ENCODE results near the gene PTPRR.

DNA sequence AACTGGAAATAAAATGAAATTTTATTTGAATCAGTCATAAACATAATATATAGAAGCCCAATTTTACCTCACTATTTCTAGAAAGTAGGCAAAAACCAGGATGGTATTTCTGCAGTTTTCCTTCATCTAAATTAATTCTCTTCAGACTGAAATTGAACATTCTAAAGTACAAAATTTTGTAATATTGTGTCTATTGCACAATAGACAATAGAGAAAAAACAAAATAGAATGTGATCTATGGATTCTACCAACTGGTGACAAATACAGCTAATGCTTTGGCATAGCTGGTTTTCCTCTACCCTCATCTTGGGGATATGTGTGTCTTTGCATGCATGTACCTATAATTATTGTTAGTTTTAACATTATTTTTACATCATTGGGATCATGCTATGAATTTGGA is 8.5 kb upstream of the PTPRR start:
- TF ChIP-seq, protein P1, sequence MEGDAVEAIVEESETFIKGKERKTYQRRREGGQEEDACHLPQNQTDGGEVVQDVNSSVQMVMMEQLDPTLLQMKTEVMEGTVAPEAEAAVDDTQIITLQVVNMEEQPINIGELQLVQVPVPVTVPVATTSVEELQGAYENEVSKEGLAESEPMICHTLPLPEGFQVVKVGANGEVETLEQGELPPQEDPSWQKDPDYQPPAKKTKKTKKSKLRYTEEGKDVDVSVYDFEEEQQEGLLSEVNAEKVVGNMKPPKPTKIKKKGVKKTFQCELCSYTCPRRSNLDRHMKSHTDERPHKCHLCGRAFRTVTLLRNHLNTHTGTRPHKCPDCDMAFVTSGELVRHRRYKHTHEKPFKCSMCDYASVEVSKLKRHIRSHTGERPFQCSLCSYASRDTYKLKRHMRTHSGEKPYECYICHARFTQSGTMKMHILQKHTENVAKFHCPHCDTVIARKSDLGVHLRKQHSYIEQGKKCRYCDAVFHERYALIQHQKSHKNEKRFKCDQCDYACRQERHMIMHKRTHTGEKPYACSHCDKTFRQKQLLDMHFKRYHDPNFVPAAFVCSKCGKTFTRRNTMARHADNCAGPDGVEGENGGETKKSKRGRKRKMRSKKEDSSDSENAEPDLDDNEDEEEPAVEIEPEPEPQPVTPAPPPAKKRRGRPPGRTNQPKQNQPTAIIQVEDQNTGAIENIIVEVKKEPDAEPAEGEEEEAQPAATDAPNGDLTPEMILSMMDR (IDR thresholded peaks at IDR 0.05) = no peak
- no peak for TF ChIP-seq POLR2AphosphoS5 (IDR thresholded peaks at IDR 0.05)
- no peak for TF ChIP-seq EP300 (IDR thresholded peaks at IDR 0.05)
- TF ChIP-seq POLR2A (IDR thresholded peaks at IDR 0.05) = no peak
